HEK293 (cell line): ENCODE data around the gene CIB1.
A peak's percentile ranks its signal among the peaks of the same experiment; 100 is the strongest.

Source experiments
- CTCF ChIA-PET: fragments of 350-600 bp; formaldehyde crosslinking; extraction: SDS; loops from one replicate; lab custom pipeline; 2021; ENCODE audit warnings: antibody characterized with exemption; lab: Yijun Ruan, JAX
- POLR2A ChIA-PET: fragments of 300-600 bp; formaldehyde crosslinking; extraction: SDS; loops from one replicate; lab custom pipeline; 2020; ENCODE audit warnings: antibody characterized with exemption, inconsistent platforms; lab: Yijun Ruan, JAX
- H3K27ac ChIP-seq: fragments of 200-500 bp; sonication (Bioruptor generic); 2 replicates; pipeline ENCODE4 v1.5.1; 2014; ENCODE audit warnings: low read depth, low read length, control low read depth, inconsistent platforms; ENCODE audit errors: extremely low read depth
- H3K36me3 ChIP-seq, 2 experiments: fragments of 200-500 bp in 1 of 2; sonication (Bioruptor generic) in 1 of 2; 1 replicate in 1 of 2; 2 replicates in 1 of 2; pipeline ENCODE4 v1.5.1; 2014 to 2017; ENCODE audit warnings: inconsistent platforms in 2 of 2, low read length in 2 of 2; ENCODE audit not compliant: control insufficient read depth in 2 of 2, insufficient read depth in 1 of 2
- H3K4me1 ChIP-seq: fragments of 200-500 bp; sonication (Bioruptor generic); 2 replicates; pipeline ENCODE4 v1.5.1; 2014; ENCODE audit warnings: mild to moderate bottlenecking, low read length, inconsistent platforms; ENCODE audit not compliant: control insufficient read depth, insufficient read depth
- H3K4me3 ChIP-seq: 2 replicates; pipeline ENCODE4 v1.5.1; 2011; ENCODE audit warnings: low read depth, mild to moderate bottlenecking, control low read depth, low read length, moderate library complexity
- H3K9me3 ChIP-seq: fragments of 200-500 bp; sonication (Bioruptor generic); 2 replicates; pipeline ENCODE4 v1.5.1; 2014; ENCODE audit warnings: low read depth, low read length, inconsistent platforms; ENCODE audit not compliant: control insufficient read depth, insufficient read depth
- BCL11A ChIP-seq: fragments of 450-650 bp; formaldehyde crosslinking; IDR thresholded peaks from 2 replicates; pipeline ENCODE4 v1.5.1; 2016; ENCODE audit warnings: low read depth, missing biosample characterization, missing genetic modification characterization
- GLIS2 ChIP-seq: fragments of 450-650 bp; formaldehyde crosslinking; IDR thresholded peaks from 2 replicates; pipeline ENCODE4 v1.5.1; 2016; ENCODE audit warnings: missing biosample characterization, missing genetic modification characterization
- MYNN ChIP-seq: fragments of 450-650 bp; formaldehyde crosslinking; IDR thresholded peaks from 2 replicates; pipeline ENCODE4 v1.5.1; 2016; ENCODE audit warnings: missing biosample characterization, missing genetic modification characterization, borderline replicate concordance
- PRDM10 ChIP-seq: fragments of 450-650 bp; formaldehyde crosslinking; IDR thresholded peaks from 2 replicates; pipeline ENCODE4 v1.5.1; 2016; ENCODE audit warnings: missing biosample characterization, missing genetic modification characterization
- WT1 ChIP-seq: fragments of 450-650 bp; formaldehyde crosslinking; IDR thresholded peaks from 2 replicates; pipeline ENCODE4 v1.5.1; 2016; ENCODE audit warnings: missing biosample characterization, missing genetic modification characterization
- YY1 ChIP-seq: fragments of 450-650 bp; formaldehyde crosslinking; IDR thresholded peaks from 2 replicates; pipeline ENCODE4 v1.5.1; 2018; ENCODE audit warnings: missing biosample characterization, missing genetic modification characterization
- ZBTB48 ChIP-seq: fragments of 450-650 bp; formaldehyde crosslinking; IDR thresholded peaks from 2 replicates; pipeline ENCODE4 v1.5.1; 2016; ENCODE audit warnings: missing biosample characterization, missing genetic modification characterization
- ZFP69B ChIP-seq: fragments of 450-650 bp; formaldehyde crosslinking; IDR thresholded peaks from 2 replicates; pipeline ENCODE4 v1.5.1; 2016; ENCODE audit warnings: missing biosample characterization, missing genetic modification characterization
- ZIC2 ChIP-seq: fragments of 450-650 bp; formaldehyde crosslinking; IDR thresholded peaks from 2 replicates; pipeline ENCODE4 v1.5.1; 2016; ENCODE audit warnings: missing biosample characterization, missing genetic modification characterization
- ZNF138 ChIP-seq: fragments of 450-650 bp; formaldehyde crosslinking; IDR thresholded peaks from 2 replicates; pipeline ENCODE4 v1.5.1; 2016; ENCODE audit warnings: missing biosample characterization, missing genetic modification characterization, borderline replicate concordance
- ZNF146 ChIP-seq: fragments of 450-650 bp; formaldehyde crosslinking; IDR thresholded peaks from 2 replicates; pipeline ENCODE4 v1.5.1; 2016; ENCODE audit warnings: missing biosample characterization, missing genetic modification characterization
- ZNF175 ChIP-seq: fragments of 450-650 bp; formaldehyde crosslinking; IDR thresholded peaks from 2 replicates; pipeline ENCODE4 v1.5.1; 2016; ENCODE audit warnings: missing biosample characterization, missing genetic modification characterization
- ZNF335 ChIP-seq: fragments of 450-650 bp; formaldehyde crosslinking; conservative IDR thresholded peaks from 2 replicates; pipeline ENCODE4 v1.5.1; 2016; ENCODE audit warnings: missing biosample characterization, missing genetic modification characterization
- ZNF362 ChIP-seq: fragments of 450-650 bp; formaldehyde crosslinking; IDR thresholded peaks from 2 replicates; pipeline ENCODE4 v1.5.1; 2016; ENCODE audit warnings: missing biosample characterization, missing genetic modification characterization
- ZNF433 ChIP-seq: fragments of 450-650 bp; formaldehyde crosslinking; IDR thresholded peaks from 2 replicates; pipeline ENCODE4 v1.5.1; 2016; ENCODE audit warnings: missing biosample characterization, missing genetic modification characterization, low read depth
- ZNF473 ChIP-seq: fragments of 450-650 bp; formaldehyde crosslinking; IDR thresholded peaks from 2 replicates; pipeline ENCODE4 v1.5.1; 2017; ENCODE audit warnings: missing biosample characterization, missing genetic modification characterization
- ZNF560 ChIP-seq: fragments of 450-650 bp; formaldehyde crosslinking; IDR thresholded peaks from 2 replicates; pipeline ENCODE4 v1.5.1; 2017; ENCODE audit warnings: missing biosample characterization, missing genetic modification characterization, borderline replicate concordance
- ZNF610 ChIP-seq: fragments of 450-650 bp; formaldehyde crosslinking; IDR thresholded peaks from 2 replicates; pipeline ENCODE4 v1.5.1; 2016; ENCODE audit warnings: missing biosample characterization, missing genetic modification characterization, borderline replicate concordance
- ZNF626 ChIP-seq: fragments of 450-650 bp; sonication (Bioruptor Pico); formaldehyde crosslinking; IDR thresholded peaks from 2 replicates; pipeline ENCODE4 v1.5.1; 2018; ENCODE audit warnings: missing biosample characterization, missing genetic modification characterization, inconsistent platforms
- ZNF629 ChIP-seq: fragments of 450-650 bp; formaldehyde crosslinking; IDR thresholded peaks from 2 replicates; pipeline ENCODE4 v1.5.1; 2017; ENCODE audit warnings: missing biosample characterization, missing genetic modification characterization
- ZNF677 ChIP-seq: fragments of 450-650 bp; IDR thresholded peaks from 2 replicates; pipeline ENCODE4 v1.5.0; 2018; ENCODE audit warnings: missing biosample characterization, mild to moderate bottlenecking, missing genetic modification characterization, moderate library complexity
- ZNF692 ChIP-seq: fragments of 450-650 bp; formaldehyde crosslinking; IDR thresholded peaks from 2 replicates; pipeline ENCODE4 v1.5.1; 2016; ENCODE audit warnings: missing biosample characterization, missing genetic modification characterization
- ZNF76 ChIP-seq: fragments of 450-650 bp; formaldehyde crosslinking; IDR thresholded peaks from 2 replicates; pipeline ENCODE4; 2016; ENCODE audit warnings: low read depth, missing biosample characterization, missing genetic modification characterization, borderline replicate concordance
- ZNF785 ChIP-seq: fragments of 450-650 bp; formaldehyde crosslinking; IDR thresholded peaks from 2 replicates; pipeline ENCODE4 v1.5.1; 2016; ENCODE audit warnings: missing biosample characterization, missing genetic modification characterization
- ZNF791 ChIP-seq: fragments of 450-650 bp; formaldehyde crosslinking; IDR thresholded peaks from 2 replicates; pipeline ENCODE4 v1.5.1; 2016; ENCODE audit warnings: missing biosample characterization, missing genetic modification characterization
- ZSCAN4 ChIP-seq: fragments of 450-650 bp; formaldehyde crosslinking; IDR thresholded peaks from 2 replicates; pipeline ENCODE4 v1.5.1; 2017; ENCODE audit warnings: missing biosample characterization, missing genetic modification characterization
- TF ChIP-seq, protein P1 (sequence below): fragments of 450-650 bp; formaldehyde crosslinking; IDR thresholded peaks from 2 replicates; pipeline ENCODE4 v1.5.1; 2017; ENCODE audit warnings: missing biosample characterization, mild to moderate bottlenecking, missing genetic modification characterization, moderate library complexity

Gene CIB1

DNA sequence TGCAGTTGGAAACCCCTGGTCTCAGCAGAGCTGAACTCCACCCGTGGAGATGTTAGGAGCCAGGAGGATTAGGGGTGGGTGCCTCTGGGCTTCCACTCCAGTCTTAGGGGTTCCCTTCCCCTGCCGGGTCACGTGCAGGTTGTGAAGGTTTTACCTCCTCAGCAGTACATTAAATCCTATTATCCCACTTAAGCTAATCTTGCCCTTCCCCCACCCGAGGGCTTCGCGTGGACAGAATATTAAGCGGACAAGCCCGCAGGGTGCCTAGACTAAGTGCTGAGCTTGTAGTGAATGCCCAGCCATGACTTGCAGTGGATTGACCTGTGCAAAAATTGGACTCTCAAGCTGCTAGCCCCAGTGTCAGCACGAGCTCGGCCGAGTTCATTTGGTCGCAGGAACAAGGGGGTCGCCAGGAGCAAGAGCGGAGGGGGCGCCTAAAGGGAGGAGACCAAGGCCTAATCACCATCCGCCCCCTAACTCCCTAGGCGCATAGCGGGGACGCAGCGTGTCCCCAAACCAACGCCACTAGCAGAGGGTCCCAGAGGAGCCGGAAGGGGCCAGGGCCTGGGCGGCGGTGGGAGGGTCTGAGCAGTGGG is 33.1 kb downstream of the CIB1 start:
- no peaks in the 10 kb centered on the region; a peak in 1 of 3 replicates for H3K36me3 ChIP-seq
- H3K9me3 ChIP-seq: no peaks in the 10 kb centered on the region
- H3K4me1 ChIP-seq: peaks cover 8% of the 10 kb centered on the region
- H3K27ac ChIP-seq: peak overlapping the region; percentile 48; the same call in 1 of the 2 replicates
- H3K4me3 ChIP-seq: peak overlapping the region; percentile 67
- CTCF ChIA-PET: interaction anchor here (0.7 to 3.5 kb wide), 7 partner anchors 14 to 1296 kb away, joined by 3 to 20 read pairs (median 3); no protein-coding TSS in a partner anchor
- POLR2A ChIA-PET: interaction anchor here (0.7 to 4.3 kb wide), 14 partner anchors 9 to 98 kb away, joined by 3 to 48 read pairs (median 6); partner anchors contain the start of genes CIB1, GDPGP1, IDH2 and TTLL13
- TF ChIP-seq YY1 (no peak), ZNF138 (no peak), ZNF473 (tag by site-specific recombination) (no peak), ZNF175 (no peak), ZNF76 (tag by site-specific recombination) (no peak), MYNN (tag by site-specific recombination) (no peak), ZNF146 (tag by site-specific recombination) (no peak), ZNF629 (tag by site-specific recombination) (no peak), WT1 (tag by site-specific recombination) (0 out of 2 replicates have a peak, but pooled peaks have one; percentile 9), ZFP69B (no peak), PRDM10 (tag by site-specific recombination) (peak; percentile 80), ZNF560 (tag by site-specific recombination) (no peak), ZNF362 (tag by site-specific recombination) (no peak), ZSCAN4 (tag by site-specific recombination) (no peak), ZNF692 (tag by site-specific recombination) (no peak), ZNF610 (no peak), ZIC2 (tag by site-specific recombination) (peak; percentile 37), ZBTB48 (tag by site-specific recombination) (peak; percentile 89), GLIS2 (tag by site-specific recombination) (peak; percentile 53; the same call in 1 of the 2 replicates), ZNF785 (tag by site-specific recombination) (no peak), ZNF433 (tag by site-specific recombination) (no peak), ZNF677 (tag by site-specific recombination) (no peak), ZNF335 (tag by site-specific recombination) (peak; percentile 48), ZNF626 (tag by site-specific recombination) (no peak), BCL11A (tag by site-specific recombination) (no peak), ZNF791 (tag by site-specific recombination) (no peak)
- TF ChIP-seq, protein P1, sequence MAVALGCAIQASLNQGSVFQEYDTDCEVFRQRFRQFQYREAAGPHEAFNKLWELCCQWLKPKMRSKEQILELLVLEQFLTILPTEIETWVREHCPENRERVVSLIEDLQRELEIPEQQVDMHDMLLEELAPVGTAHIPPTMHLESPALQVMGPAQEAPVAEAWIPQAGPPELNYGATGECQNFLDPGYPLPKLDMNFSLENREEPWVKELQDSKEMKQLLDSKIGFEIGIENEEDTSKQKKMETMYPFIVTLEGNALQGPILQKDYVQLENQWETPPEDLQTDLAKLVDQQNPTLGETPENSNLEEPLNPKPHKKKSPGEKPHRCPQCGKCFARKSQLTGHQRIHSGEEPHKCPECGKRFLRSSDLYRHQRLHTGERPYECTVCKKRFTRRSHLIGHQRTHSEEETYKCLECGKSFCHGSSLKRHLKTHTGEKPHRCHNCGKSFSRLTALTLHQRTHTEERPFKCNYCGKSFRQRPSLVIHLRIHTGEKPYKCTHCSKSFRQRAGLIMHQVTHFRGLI (tag by site-specific recombination): peak; percentile 43; the same call in 1 of the 2 replicates
